Measurements from ENCODE around the gene SS18L1. TPM values are rescaled to one million over a fixed set of nuclear protein-coding genes. Genes with fewer than 3 reads are reported as not detected.
A peak's percentile ranks its signal among the peaks of the same experiment; 100 is the strongest.
"Not testable (repeated sequence)": the region's sequence is repeated elsewhere in the genome, so short reads cannot be mapped to it uniquely, and the experiment has no call there.

SS18L1 gene
- total RNA-seq, 6 donors from 2014 or later: 12.2 to 70.8 (median 19.7) TPM

GRCh38 chr20:62145688-62146018, 2.1 kb downstream of the SS18L1 start:
- H3K9me3 ChIP-seq: no peaks in the 10 kb centered on the region
- ATAC-seq (ENCODE audit: low FRiP score in 2 of 2): no peak
- H3K27ac ChIP-seq: no peak overlapping the region
- TF ChIP-seq POLR2A (IDR thresholded peaks at IDR 0.05) (no peak), POLR2AphosphoS5 (IDR thresholded peaks at IDR 0.05) (no peak), EP300 (IDR thresholded peaks at IDR 0.05) (no peak)
- TF ChIP-seq, protein P1, sequence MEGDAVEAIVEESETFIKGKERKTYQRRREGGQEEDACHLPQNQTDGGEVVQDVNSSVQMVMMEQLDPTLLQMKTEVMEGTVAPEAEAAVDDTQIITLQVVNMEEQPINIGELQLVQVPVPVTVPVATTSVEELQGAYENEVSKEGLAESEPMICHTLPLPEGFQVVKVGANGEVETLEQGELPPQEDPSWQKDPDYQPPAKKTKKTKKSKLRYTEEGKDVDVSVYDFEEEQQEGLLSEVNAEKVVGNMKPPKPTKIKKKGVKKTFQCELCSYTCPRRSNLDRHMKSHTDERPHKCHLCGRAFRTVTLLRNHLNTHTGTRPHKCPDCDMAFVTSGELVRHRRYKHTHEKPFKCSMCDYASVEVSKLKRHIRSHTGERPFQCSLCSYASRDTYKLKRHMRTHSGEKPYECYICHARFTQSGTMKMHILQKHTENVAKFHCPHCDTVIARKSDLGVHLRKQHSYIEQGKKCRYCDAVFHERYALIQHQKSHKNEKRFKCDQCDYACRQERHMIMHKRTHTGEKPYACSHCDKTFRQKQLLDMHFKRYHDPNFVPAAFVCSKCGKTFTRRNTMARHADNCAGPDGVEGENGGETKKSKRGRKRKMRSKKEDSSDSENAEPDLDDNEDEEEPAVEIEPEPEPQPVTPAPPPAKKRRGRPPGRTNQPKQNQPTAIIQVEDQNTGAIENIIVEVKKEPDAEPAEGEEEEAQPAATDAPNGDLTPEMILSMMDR (IDR thresholded peaks at IDR 0.05): no peak
- DNase-seq: no peak
- peaks cover 38 to 57% (median 42%) of the 10 kb centered on the region in 4 donors for H3K4me1 ChIP-seq
- WGBS, 2 donors: 93 to 95% methylated on average over 7 of the region's 7 CpGs
- peaks cover 0 to 5% (median 0%) of the 10 kb centered on the region in 4 donors for H3K36me3 ChIP-seq
- H3K4me3 ChIP-seq: no peak overlapping the region
- H3K27me3 ChIP-seq: no peaks in the 10 kb centered on the region

- Histone ChIP-seq H3K9me3 (no peaks in the 10 kb centered on the region), H3K27me3 (no peaks in the 10 kb centered on the region), H3K36me3 (no peaks in the 10 kb centered on the region), H3K4me3 (no peak overlapping the region), H3K4me1 (peaks cover 33 to 52% (median 36%) of the 10 kb centered on the region in 4 donors), H3K27ac (no peak overlapping the region)
- no peak for TF ChIP-seq EP300 (IDR thresholded peaks at IDR 0.05)
- no peak for TF ChIP-seq POLR2A (IDR thresholded peaks at IDR 0.05)
- ATAC-seq (ENCODE audit: low FRiP score in 2 of 2): no peak
- WGBS, 2 donors: 91 to 99% methylated on average over 22 of the region's 22 CpGs
- no peak for DNase-seq
Observed at GRCh38 chr20:62146019-62146755, 2.6 kb downstream of the SS18L1 start.

DNA sequence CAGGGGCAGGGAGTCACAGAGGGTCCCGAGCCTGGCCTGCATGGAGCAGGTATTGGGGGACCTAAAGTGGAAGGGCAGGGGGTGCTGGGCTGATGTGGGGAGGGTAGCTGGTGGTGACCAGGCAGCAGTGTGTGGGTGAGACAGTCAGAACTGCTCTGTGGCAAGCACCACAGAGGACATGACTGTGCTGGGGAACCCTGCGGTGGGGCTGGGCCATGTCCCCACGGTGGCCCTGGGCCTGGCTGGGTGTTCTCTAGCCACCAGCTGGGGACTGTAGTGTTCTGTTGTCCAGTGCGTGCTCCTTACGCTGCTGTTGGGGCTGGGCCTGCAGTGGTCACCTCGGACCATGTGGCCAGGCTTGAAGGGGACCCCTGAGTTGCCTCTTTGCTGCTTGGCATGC, 3.6 kb downstream of the SS18L1 start:
- TF ChIP-seq, protein P1 (IDR thresholded peaks at IDR 0.05): no peak
- TF ChIP-seq POLR2A (IDR thresholded peaks at IDR 0.05): no peak
- TF ChIP-seq POLR2AphosphoS5 (IDR thresholded peaks at IDR 0.05): no peak
- no peak for TF ChIP-seq EP300 (IDR thresholded peaks at IDR 0.05)
- DNase-seq: no peak
- H3K36me3 ChIP-seq: no peaks in the 10 kb centered on the region
- H3K4me1 ChIP-seq: peaks cover 24 to 43% (median 27%) of the 10 kb centered on the region in 4 donors
- no peak for ATAC-seq (ENCODE audit: low FRiP score in 2 of 2)
- H3K27ac ChIP-seq: no peak overlapping the region
- no peaks in the 10 kb centered on the region for H3K9me3 ChIP-seq
- no peak overlapping the region for H3K4me3 ChIP-seq
- H3K27me3 ChIP-seq: no peaks in the 10 kb centered on the region
- 95 to 100% methylated on average over 1 to 6 of the region's 6 CpGs for WGBS, 2 donors

DNA sequence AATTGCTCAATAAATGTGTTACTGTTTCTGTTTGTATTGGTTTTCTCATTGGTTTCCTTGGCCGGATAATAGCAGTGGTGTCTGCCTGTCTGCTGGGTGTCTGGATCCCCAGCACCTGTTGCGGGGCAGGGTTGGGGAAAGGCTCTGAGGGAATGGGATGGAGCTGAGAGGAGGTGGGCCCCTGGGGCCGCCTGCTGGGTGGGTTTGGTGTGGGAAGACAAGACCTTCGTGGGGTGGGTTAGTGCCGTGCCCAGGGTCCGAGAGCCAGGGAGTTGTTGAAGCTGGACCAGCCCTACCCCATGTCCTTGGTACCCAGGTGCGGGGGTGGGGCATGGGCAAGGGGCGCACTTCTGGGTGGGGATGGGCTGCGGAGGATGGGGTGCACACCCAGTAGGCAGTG, 4.0 kb downstream of the SS18L1 start:
- ATAC-seq (ENCODE audit: low FRiP score in 2 of 2): no peak
- 98 to 100% methylated on average over 2 to 9 of the region's 9 CpGs for WGBS, 2 donors
- H3K4me1 ChIP-seq: peaks cover 23 to 41% (median 26%) of the 10 kb centered on the region in 4 donors
- no peaks in the 10 kb centered on the region for H3K36me3 ChIP-seq
- no peaks in the 10 kb centered on the region for H3K9me3 ChIP-seq
- TF ChIP-seq, protein P1 (IDR thresholded peaks at IDR 0.05): no peak
- H3K4me3 ChIP-seq: no peak overlapping the region
- H3K27ac ChIP-seq: no peak overlapping the region
- no peak for DNase-seq
- no peaks in the 10 kb centered on the region for H3K27me3 ChIP-seq

DNA sequence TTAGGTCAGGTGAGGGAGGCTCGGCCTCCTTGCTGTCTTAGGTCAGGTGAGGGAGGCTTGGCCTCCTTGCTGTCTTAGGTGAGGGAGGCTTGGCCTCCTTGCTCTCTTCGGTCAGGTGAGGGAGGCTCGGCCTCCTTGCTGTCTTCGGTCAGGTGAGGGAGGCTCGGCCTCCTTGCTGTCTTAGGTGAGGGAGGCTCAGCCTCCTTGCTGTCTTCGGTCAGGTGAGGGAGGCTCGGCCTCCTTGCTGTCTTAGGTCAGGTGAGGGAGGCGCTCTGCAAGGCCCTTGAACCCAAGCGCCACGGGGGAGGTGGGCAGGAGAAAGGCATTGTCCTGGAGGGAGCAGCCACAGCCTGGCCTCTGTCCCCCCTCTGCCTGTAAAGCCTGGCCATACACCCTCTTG, 4.8 kb downstream of the SS18L1 start:
- not testable (repeated sequence) for H3K4me3 ChIP-seq

GRCh38 chr20:62148908-62149314, 5.3 kb downstream of the SS18L1 start:
- ATAC-seq (ENCODE audit: low FRiP score in 2 of 2) (no peak), DNase-seq (peak in 1 of 2 donors; percentile 70)
- Histone ChIP-seq H3K27ac (peak overlapping the region in 3 of 4 donors; percentile 2 to 53 (median 19)), H3K4me3 (no peak overlapping the region), H3K36me3 (no peaks in the 10 kb centered on the region), H3K27me3 (no peaks in the 10 kb centered on the region), H3K4me1 (peaks cover 23 to 41% (median 26%) of the 10 kb centered on the region in 4 donors), H3K9me3 (no peaks in the 10 kb centered on the region)
- 40 to 84% methylated on average over 1 to 20 of the region's 20 CpGs for WGBS, 2 donors
- TF ChIP-seq POLR2A (IDR thresholded peaks at IDR 0.05) (no peak), EP300 (IDR thresholded peaks at IDR 0.05) (no peak), POLR2AphosphoS5 (IDR thresholded peaks at IDR 0.05) (no peak)
- TF ChIP-seq, protein P1 (IDR thresholded peaks at IDR 0.05): no peak

More for the DNA sequence above, 4.8 kb downstream of the SS18L1 start:
- Histone ChIP-seq H3K27ac (peak overlapping the region in 2 of 4 donors; percentile 19 to 53), H3K4me1 (peaks cover 23 to 41% (median 26%) of the 10 kb centered on the region in 4 donors)
- H3K9me3 ChIP-seq; H3K36me3 ChIP-seq; ATAC-seq (ENCODE audit: low FRiP score in 2 of 2); H3K27me3 ChIP-seq; DNase-seq: not testable (repeated sequence)
- whole genome bisulfite sequencing, 2 donors: 91 to 94% methylated on average over 7 to 10 of the region's 10 CpGs

Data from upper lobe of left lung (tissue), 6 donors.